ENCODE data around the gene GTPBP8. TPM values are rescaled to one million over a fixed set of nuclear protein-coding genes. Genes with fewer than 3 reads are reported as not detected.

Gene GTPBP8
- polyA plus RNA-seq, 2 donors: 4.7 to 14.8 TPM

- WGBS, 2 donors: 90 to 91% methylated on average over 9 of the region's 9 CpGs
- H3K36me3 ChIP-seq (ENCODE audit: control insufficient read depth in 2 of 2, insufficient read depth in 2 of 2, low read length in 1 of 2): no peaks in the 10 kb centered on the region
These were observed 3.0 kb upstream of the GTPBP8 start for GRCh38 chr3:112987710-112988334.

GRCh38 chr3:112995800-112996199, 5.0 kb downstream of the GTPBP8 start:
- H3K36me3 ChIP-seq (ENCODE audit: control insufficient read depth in 2 of 2, insufficient read depth in 2 of 2, low read length in 1 of 2): peaks cover 0 to 4% of the 10 kb centered on the region in 2 donors
- 91 to 96% methylated on average over 4 of the region's 4 CpGs for WGBS, 2 donors
- no peaks in the 10 kb centered on the region for H3K4me1 ChIP-seq (ENCODE audit: control insufficient read depth in 2 of 2, insufficient read depth in 2 of 2, low read length in 1 of 2)

More at GRCh38 chr3:112987710-112988334, 3.0 kb upstream of the GTPBP8 start:
- no peak overlapping the region for H3K4me3 ChIP-seq (ENCODE audit: low read depth in 1 of 2, low read length in 2 of 2)
- H3K27ac ChIP-seq (ENCODE audit: low read depth in 2 of 2, low read length in 1 of 2): no peak overlapping the region
- no peaks in the 10 kb centered on the region for H3K4me1 ChIP-seq (ENCODE audit: control insufficient read depth in 2 of 2, insufficient read depth in 2 of 2, low read length in 1 of 2)
- no peaks in the 10 kb centered on the region for H3K27me3 ChIP-seq (ENCODE audit: control insufficient read depth in 1 of 2, insufficient read depth in 2 of 2, low read length in 2 of 2)
- H3K9me3 ChIP-seq (ENCODE audit: control insufficient read depth in 2 of 2, insufficient read depth in 1 of 2, low read depth in 1 of 2, low read length in 1 of 2): no peaks in the 10 kb centered on the region

GRCh38 chr3:113000691-113001090, 9.9 kb downstream of the GTPBP8 start:
- Histone ChIP-seq H3K4me3 (ENCODE audit: low read depth in 1 of 2, low read length in 2 of 2) (no peak overlapping the region), H3K27me3 (ENCODE audit: control insufficient read depth in 1 of 2, insufficient read depth in 2 of 2, low read length in 2 of 2) (no peaks in the 10 kb centered on the region), H3K4me1 (ENCODE audit: control insufficient read depth in 2 of 2, insufficient read depth in 2 of 2, low read length in 1 of 2) (no peaks in the 10 kb centered on the region), H3K36me3 (ENCODE audit: control insufficient read depth in 2 of 2, insufficient read depth in 2 of 2, low read length in 1 of 2) (peaks cover 0 to 4% of the 10 kb centered on the region in 2 donors), H3K9me3 (ENCODE audit: control insufficient read depth in 2 of 2, insufficient read depth in 1 of 2, low read depth in 1 of 2, low read length in 1 of 2) (no peaks in the 10 kb centered on the region), H3K27ac (ENCODE audit: low read depth in 2 of 2, low read length in 1 of 2) (no peak overlapping the region)
- 81 to 84% methylated on average over 4 of the region's 4 CpGs for WGBS, 2 donors

More at GRCh38 chr3:112995800-112996199, 5.0 kb downstream of the GTPBP8 start:
- no peaks in the 10 kb centered on the region for H3K27me3 ChIP-seq (ENCODE audit: control insufficient read depth in 1 of 2, insufficient read depth in 2 of 2, low read length in 2 of 2)
- no peaks in the 10 kb centered on the region for H3K9me3 ChIP-seq (ENCODE audit: control insufficient read depth in 2 of 2, insufficient read depth in 1 of 2, low read depth in 1 of 2, low read length in 1 of 2)
- no peak overlapping the region for H3K4me3 ChIP-seq (ENCODE audit: low read depth in 1 of 2, low read length in 2 of 2)
- no peak overlapping the region for H3K27ac ChIP-seq (ENCODE audit: low read depth in 2 of 2, low read length in 1 of 2)

- H3K27me3 ChIP-seq (ENCODE audit: control insufficient read depth in 1 of 2, insufficient read depth in 2 of 2, low read length in 2 of 2): no peaks in the 10 kb centered on the region
- no peaks in the 10 kb centered on the region for H3K4me1 ChIP-seq (ENCODE audit: control insufficient read depth in 2 of 2, insufficient read depth in 2 of 2, low read length in 1 of 2)
- H3K4me3 ChIP-seq (ENCODE audit: low read depth in 1 of 2, low read length in 2 of 2): no peak overlapping the region
- no peaks in the 10 kb centered on the region for H3K9me3 ChIP-seq (ENCODE audit: control insufficient read depth in 2 of 2, insufficient read depth in 1 of 2, low read depth in 1 of 2, low read length in 1 of 2)
- no peak overlapping the region for H3K27ac ChIP-seq (ENCODE audit: low read depth in 2 of 2, low read length in 1 of 2)
- H3K36me3 ChIP-seq (ENCODE audit: control insufficient read depth in 2 of 2, insufficient read depth in 2 of 2, low read length in 1 of 2): peaks cover 0 to 4% of the 10 kb centered on the region in 2 donors
These were observed 11.3 kb downstream of the GTPBP8 start for GRCh38 chr3:113002037-113002436.

GRCh38 chr3:113002679-113003078, 11.9 kb downstream of the GTPBP8 start:
- H3K36me3 ChIP-seq (ENCODE audit: control insufficient read depth in 2 of 2, insufficient read depth in 2 of 2, low read length in 1 of 2): peaks cover 2 to 6% of the 10 kb centered on the region in 2 donors
- H3K27me3 ChIP-seq (ENCODE audit: control insufficient read depth in 1 of 2, insufficient read depth in 2 of 2, low read length in 2 of 2): no peaks in the 10 kb centered on the region
- no peaks in the 10 kb centered on the region for H3K4me1 ChIP-seq (ENCODE audit: control insufficient read depth in 2 of 2, insufficient read depth in 2 of 2, low read length in 1 of 2)
- H3K4me3 ChIP-seq (ENCODE audit: low read depth in 1 of 2, low read length in 2 of 2): no peak overlapping the region
- H3K27ac ChIP-seq (ENCODE audit: low read depth in 2 of 2, low read length in 1 of 2): no peak overlapping the region
- no peaks in the 10 kb centered on the region for H3K9me3 ChIP-seq (ENCODE audit: control insufficient read depth in 2 of 2, insufficient read depth in 1 of 2, low read depth in 1 of 2, low read length in 1 of 2)

- Histone ChIP-seq H3K27me3 (ENCODE audit: control insufficient read depth in 1 of 2, insufficient read depth in 2 of 2, low read length in 2 of 2) (no peaks in the 10 kb centered on the region), H3K4me3 (ENCODE audit: low read depth in 1 of 2, low read length in 2 of 2) (no peak overlapping the region), H3K36me3 (ENCODE audit: control insufficient read depth in 2 of 2, insufficient read depth in 2 of 2, low read length in 1 of 2) (peaks cover 3 to 4% of the 10 kb centered on the region in 2 donors), H3K4me1 (ENCODE audit: control insufficient read depth in 2 of 2, insufficient read depth in 2 of 2, low read length in 1 of 2) (no peaks in the 10 kb centered on the region), H3K9me3 (ENCODE audit: control insufficient read depth in 2 of 2, insufficient read depth in 1 of 2, low read depth in 1 of 2, low read length in 1 of 2) (no peaks in the 10 kb centered on the region), H3K27ac (ENCODE audit: low read depth in 2 of 2, low read length in 1 of 2) (no peak overlapping the region)
- WGBS, 2 donors: 74% methylated on average over 7 of the region's 7 CpGs
These were observed 14.8 kb downstream of the GTPBP8 start for GRCh38 chr3:113005611-113006010.

GRCh38 chr3:113006359-113007056, 15.7 kb downstream of the GTPBP8 start:
- H3K4me1 ChIP-seq (ENCODE audit: control insufficient read depth in 2 of 2, insufficient read depth in 2 of 2, low read length in 1 of 2): no peaks in the 10 kb centered on the region
- H3K9me3 ChIP-seq (ENCODE audit: control insufficient read depth in 2 of 2, insufficient read depth in 1 of 2, low read depth in 1 of 2, low read length in 1 of 2): no peaks in the 10 kb centered on the region
- WGBS, 2 donors: 62 to 68% methylated on average over 4 of the region's 4 CpGs
- peaks cover 3 to 4% of the 10 kb centered on the region in 2 donors for H3K36me3 ChIP-seq (ENCODE audit: control insufficient read depth in 2 of 2, insufficient read depth in 2 of 2, low read length in 1 of 2)
- H3K4me3 ChIP-seq (ENCODE audit: low read depth in 1 of 2, low read length in 2 of 2): no peak overlapping the region
- H3K27ac ChIP-seq (ENCODE audit: low read depth in 2 of 2, low read length in 1 of 2): no peak overlapping the region
- H3K27me3 ChIP-seq (ENCODE audit: control insufficient read depth in 1 of 2, insufficient read depth in 2 of 2, low read length in 2 of 2): no peaks in the 10 kb centered on the region

- 78 to 83% methylated on average over 3 of the region's 3 CpGs for WGBS, 2 donors
- Histone ChIP-seq H3K4me3 (ENCODE audit: low read depth in 1 of 2, low read length in 2 of 2) (no peak overlapping the region), H3K27me3 (ENCODE audit: control insufficient read depth in 1 of 2, insufficient read depth in 2 of 2, low read length in 2 of 2) (no peaks in the 10 kb centered on the region), H3K4me1 (ENCODE audit: control insufficient read depth in 2 of 2, insufficient read depth in 2 of 2, low read length in 1 of 2) (no peaks in the 10 kb centered on the region), H3K27ac (ENCODE audit: low read depth in 2 of 2, low read length in 1 of 2) (no peak overlapping the region), H3K36me3 (ENCODE audit: control insufficient read depth in 2 of 2, insufficient read depth in 2 of 2, low read length in 1 of 2) (peaks cover 3 to 4% of the 10 kb centered on the region in 2 donors), H3K9me3 (ENCODE audit: control insufficient read depth in 2 of 2, insufficient read depth in 1 of 2, low read depth in 1 of 2, low read length in 1 of 2) (no peaks in the 10 kb centered on the region)
These were observed 17.3 kb downstream of the GTPBP8 start for GRCh38 chr3:113008117-113008516.

GRCh38 chr3:113013593-113013992, 22.8 kb downstream of the GTPBP8 start:
- Histone ChIP-seq H3K36me3 (ENCODE audit: control insufficient read depth in 2 of 2, insufficient read depth in 2 of 2, low read length in 1 of 2) (no peaks in the 10 kb centered on the region), H3K9me3 (ENCODE audit: control insufficient read depth in 2 of 2, insufficient read depth in 1 of 2, low read depth in 1 of 2, low read length in 1 of 2) (no peaks in the 10 kb centered on the region), H3K27ac (ENCODE audit: low read depth in 2 of 2, low read length in 1 of 2) (no peak overlapping the region), H3K4me3 (ENCODE audit: low read depth in 1 of 2, low read length in 2 of 2) (no peak overlapping the region), H3K27me3 (ENCODE audit: control insufficient read depth in 1 of 2, insufficient read depth in 2 of 2, low read length in 2 of 2) (no peaks in the 10 kb centered on the region), H3K4me1 (ENCODE audit: control insufficient read depth in 2 of 2, insufficient read depth in 2 of 2, low read length in 1 of 2) (no peaks in the 10 kb centered on the region)
